ENCODE results near the gene PLXND1.

The PLXND1 gene

DNA sequence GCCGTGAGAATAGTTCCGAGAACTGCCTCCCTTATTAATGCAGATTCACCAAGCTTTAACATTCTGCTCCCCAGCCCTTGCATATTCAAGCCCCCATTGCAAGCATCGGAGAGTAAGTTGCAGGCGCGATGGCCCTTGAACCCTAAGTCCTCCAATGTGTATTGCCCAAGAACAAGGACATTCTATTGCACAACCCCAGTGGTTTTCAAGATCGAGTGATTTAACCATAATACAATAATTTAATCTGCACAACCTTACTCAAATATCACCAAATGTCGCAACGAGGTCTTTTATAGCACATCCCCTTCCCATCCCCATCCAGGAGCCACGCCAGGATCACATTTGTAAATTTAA, 21.7 kb upstream of the PLXND1 start:
- no peak for DNase-seq (ENCODE audit: low spot score)

DNA sequence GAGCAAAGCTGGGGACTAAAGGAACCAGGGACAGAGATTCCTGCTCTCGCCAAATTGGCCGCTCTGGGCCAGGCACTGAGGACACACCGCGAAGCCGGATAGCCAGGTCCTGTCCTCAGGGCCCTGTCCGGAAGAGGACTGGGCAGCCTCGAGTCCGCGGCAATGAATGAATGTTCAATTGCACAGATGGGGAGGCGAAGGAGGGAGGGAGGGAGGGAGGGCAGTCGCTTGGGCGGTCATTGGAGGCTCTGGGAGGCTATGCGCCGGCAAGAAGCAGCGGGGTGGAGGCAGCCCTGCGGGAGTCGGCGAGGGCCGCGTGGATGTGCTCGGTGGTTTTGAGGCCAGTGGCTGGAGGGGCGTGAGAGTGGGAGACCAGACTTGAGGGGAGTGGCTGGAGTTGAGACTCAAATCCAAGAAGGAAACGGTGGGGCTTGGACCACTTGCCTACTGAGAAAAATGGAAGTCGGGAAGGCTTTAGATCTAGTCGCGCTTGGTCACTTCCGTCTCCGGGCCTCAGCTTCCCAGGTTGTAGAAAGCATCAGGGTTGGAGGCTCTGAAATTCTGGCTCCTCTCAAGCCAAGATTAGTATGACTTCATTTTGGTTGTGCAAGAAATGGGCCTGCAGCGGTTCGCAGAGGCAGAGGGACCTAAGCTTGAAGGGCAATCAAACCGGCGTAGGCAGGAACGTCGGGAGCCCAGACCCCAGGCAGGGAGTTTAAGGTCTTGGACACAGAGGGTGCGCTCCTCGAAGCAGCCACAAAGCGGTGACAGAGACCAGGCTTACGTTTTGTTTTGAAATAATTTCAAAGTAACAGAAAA, 21.1 kb upstream of the PLXND1 start:
- DNase-seq (ENCODE audit: low spot score) = peak; percentile 87

DNA sequence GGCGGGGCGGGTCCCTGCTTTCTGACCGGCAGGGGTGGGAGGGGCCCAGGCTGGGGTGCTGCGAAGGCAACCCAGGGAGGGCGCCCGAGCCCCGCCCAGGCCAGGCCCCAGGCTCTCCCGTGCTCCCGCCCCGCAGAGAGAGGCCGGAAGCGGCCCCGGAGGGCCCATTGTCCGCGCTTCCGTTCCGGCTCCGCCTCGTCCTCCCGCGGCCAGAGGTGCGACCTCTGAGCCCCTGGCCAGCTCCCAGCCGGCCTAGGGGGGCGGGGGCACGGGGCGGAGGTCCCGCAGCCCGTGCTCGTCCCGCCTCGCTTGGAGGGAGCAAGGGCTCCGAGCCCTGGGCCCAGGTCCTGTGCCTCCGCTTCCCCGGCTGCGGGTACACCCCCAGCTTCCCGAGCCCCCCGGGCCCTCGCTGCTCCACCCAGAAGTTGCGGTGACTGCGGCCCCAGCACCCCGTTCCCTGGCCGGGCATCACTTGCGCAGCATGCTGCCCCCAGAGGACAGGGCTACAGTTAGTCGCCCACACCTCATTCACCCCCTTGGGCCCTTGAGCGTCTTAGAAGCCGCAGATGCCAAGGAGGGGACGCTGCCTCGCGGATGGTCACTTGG, 20.4 kb upstream of the PLXND1 start:
- DNase-seq (ENCODE audit: low spot score) = peak; percentile 94

DNA sequence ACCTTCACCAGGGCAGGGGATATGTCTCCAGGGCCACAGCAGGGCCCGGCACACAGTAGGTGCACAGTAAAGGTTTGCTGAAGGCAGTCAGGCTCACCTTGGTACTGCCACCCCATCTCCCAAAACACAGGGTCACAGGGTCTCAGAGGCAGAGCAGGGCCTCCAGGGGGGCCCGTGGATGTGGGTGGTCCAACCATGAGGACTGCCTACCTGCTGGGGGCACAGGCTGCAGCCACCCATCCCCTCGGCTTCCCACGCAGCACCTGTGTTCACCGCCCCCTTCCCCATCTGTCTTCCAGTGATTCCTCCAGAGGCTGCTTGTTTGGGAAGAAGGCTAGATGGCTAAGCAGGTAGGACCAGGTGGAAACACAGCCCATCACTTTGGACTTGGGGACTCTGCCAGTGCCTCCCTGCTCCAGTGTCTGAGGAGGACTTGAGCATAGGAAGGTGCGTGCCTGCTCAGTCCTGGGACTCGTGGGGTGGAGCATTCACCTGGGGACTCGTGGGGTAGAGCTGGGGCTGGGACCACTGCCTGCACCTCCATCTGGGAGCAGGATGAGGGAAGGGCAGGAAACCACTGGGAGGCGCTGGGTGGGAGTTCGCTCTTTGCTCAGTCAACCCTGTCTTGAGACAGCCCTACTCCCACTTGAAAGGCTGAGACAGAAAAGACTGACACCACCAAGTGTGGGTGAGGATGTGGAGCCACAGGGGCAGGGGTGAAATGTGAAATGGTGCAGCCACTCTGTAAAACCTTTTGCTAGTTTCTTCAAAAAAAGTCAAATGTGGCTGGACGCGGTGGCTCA, 18.8 kb upstream of the PLXND1 start:
- DNase-seq (ENCODE audit: low spot score) = no peak

DNA sequence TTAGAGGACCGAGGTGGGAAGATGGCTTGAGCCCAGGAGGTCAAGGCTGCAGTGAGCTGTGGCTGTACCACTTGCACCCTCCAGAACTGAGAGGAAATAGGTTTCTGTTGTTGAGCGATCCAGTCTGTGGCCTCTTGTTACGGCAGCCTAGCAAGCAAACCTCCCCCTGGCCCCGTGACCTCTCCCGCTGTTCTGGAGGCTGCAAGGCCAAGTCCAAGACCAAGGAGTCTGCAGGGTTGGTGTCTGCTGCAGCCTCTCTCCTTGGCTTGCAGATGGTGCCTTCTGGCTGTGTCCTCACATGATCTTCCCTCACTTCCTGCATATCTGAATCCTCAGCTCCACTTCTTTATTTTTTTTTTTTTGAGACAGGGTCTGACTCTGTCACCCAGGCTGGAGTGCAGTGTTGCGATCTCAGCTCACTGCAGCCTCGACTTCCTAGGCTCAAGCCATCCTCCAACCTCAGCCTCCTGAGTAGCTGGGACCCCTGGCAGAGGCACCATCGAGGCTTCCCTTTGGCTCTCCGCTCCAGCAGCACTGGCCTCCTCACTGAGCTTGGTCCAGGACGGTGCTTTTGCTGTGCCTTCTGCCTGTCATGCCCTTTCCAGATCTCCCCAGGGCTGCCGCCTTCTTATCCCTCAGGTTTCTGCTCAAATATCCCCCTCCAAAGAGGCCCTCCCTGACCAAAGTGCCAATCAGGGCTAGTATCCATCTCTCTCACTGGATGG, 18.0 kb upstream of the PLXND1 start:
- DNase-seq (ENCODE audit: low spot score) = no peak

DNA sequence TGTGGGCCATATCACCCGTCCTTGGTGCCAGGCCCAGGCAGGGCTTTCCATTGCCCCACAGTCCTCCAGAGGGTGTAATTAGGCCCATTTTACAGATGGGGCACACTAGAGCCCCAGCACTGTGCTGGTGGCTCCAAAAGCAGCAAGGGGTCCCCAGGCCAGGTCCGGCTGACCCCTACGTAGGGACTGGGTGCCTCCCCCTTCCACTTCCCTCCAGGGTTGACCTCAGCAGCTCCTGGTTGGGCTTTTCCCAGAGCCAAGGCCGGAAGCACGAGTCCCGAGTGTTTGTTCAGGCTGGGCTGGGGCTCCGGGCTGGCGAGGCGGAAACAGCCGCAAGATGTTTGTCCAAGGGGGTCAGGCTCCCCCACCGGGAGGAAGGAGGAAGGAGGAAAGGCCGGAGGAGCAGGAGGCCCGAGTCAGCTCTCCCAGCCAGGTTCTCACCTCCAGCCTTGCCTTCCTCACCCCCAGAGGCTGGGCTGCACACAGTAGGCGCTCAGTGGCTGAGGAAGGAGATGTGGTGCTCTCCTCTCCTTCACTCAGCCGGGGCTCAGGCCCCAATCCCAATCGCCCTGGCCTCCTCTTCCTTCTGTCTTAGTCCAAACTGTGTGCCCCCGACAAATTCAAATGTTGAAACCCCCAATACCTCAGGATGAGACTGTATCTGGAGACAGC, 17.1 kb upstream of the PLXND1 start:
- DNase-seq (ENCODE audit: low spot score) = peak; percentile 76

DNA sequence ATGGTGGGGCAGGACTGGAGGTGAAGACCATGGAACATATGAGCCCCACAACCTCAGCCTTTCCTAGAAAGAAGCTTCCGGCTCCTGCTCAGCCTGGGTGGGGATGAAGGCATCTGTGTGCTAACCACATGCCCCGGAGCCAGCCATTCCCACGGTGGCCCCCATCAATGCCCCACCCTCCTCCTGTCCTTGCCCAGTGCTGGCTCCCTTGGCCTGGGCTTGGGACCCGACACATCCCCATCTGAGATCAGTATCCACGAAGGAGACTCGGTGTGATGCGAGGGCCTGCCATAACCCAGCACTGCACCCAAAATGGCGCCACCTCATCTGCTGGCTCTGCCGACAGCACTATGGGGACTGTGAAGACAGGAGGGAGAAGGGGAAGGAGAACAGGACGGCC, 16.5 kb upstream of the PLXND1 start:
- DNase-seq (ENCODE audit: low spot score) = peak; percentile 4

DNA sequence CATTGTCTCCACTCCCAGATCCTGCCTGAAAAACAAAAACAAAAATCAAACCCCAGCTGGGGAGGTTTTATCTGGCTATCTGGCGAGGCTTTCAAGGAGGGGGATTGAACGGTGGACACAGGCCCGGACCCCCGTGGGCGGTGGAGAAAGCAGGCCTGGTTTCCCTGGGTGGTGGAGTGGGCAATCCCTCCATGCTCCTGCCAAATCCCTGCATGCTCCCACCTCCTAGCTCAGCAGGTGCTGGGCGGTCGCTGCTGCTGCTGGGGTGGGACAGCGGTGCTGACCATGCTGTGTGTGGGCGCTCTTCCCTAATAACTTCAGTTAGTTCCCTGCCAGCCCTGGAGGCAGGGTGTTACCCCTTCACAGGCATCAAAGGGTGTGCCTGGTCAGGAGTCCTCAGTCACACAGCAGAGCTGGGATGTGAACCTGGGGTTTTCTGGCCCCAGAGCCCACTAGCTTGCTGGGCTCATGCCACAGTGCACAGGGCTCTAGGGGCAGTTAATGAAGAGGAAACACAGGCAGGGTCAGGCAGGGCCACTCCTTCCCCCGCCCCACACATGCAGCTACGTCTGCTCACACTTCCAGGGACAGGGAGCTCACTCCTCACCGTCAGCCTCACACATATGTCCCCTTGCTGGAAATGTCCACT, 15.9 kb upstream of the PLXND1 start:
- DNase-seq (ENCODE audit: low spot score) = peak; percentile 5

DNA sequence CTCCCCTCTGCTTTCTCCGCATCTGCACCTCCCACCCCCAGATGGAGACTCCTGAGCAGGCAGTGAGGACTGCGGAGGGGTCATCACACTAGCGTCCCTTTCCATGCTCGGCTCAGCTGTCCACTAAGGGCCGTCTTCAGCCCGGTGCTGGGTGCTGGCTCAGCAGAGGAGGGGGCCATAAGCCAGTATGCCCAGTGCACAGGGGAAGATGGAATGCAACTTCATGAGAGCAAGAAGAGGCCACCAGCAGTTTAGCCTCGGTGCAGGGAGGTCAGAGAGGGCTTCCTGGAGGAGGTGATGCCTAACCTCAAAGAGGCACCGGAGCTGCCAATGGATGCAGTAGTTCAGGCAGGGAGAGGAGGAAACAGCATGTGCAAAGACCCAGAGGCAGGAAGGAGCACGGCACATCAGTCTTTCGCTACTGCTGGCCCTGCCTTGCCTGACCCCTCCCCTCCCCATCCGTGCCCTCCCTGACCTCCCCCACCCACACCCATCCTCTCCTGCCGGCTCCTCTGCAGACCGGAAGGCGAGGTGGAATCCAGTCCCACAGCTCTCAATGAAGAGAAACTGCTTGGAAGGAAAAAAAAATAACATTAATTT, 15.2 kb upstream of the PLXND1 start:
- DNase-seq (ENCODE audit: low spot score) = peak; percentile 20

DNA sequence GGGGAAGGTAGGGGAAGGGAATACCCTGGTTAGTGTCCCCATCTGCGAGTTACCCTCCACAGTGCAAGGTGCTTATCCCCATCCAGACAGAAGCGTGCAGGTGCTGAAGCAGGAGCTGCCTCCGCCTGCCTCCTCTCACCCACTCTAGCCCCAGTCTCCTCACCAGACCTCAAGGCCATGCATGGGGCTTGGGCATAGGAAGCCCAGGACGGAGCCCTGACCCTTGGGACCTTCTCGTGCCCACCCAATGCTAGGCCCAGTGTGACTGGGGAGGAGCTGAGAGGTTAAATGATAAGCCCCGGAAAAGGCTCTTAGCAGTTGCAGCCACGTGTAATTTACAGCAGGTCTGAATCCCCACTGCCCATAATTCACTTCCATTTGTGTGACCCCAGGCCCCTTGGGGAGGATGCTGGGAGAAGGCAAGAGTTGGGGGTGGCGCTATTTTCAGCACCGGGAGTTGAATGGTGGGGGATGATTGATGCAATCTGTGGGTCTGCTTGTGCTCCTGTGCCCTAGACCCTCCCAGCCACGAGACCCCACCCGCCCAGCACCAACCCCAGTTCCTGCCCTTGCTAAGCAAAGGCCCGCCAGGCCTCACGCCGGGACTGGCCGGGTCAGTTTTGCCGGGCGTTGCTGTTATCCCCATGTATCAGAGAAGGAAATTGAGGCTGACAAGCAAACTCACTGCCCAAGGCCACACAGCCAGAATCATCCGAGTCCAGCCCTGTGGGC, 14.5 kb upstream of the PLXND1 start:
- DNase-seq (ENCODE audit: low spot score) = no peak

DNA sequence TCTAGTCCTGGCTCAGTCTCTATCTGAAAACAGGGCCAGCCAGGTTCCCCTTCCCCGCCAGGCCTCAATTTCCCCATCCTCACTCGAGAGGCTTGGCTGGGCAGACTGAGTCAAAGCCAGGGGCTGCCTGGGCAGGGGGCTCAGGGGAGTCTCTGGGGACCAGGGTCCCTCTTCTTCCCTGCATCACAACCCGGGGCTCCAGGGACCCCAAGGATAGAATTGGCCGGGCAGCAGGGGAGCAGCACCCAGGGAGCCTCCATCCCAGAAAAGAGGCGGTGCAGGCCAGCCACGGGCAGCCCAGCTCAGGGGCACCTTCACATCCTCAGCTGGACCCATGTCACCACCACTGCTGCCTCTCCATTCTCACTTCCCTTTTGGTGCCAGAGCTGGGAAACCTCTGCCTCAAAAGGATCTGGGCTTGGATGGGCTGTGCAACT, 13.3 kb upstream of the PLXND1 start:
- DNase-seq (ENCODE audit: low spot score) = peak; percentile 3

DNA sequence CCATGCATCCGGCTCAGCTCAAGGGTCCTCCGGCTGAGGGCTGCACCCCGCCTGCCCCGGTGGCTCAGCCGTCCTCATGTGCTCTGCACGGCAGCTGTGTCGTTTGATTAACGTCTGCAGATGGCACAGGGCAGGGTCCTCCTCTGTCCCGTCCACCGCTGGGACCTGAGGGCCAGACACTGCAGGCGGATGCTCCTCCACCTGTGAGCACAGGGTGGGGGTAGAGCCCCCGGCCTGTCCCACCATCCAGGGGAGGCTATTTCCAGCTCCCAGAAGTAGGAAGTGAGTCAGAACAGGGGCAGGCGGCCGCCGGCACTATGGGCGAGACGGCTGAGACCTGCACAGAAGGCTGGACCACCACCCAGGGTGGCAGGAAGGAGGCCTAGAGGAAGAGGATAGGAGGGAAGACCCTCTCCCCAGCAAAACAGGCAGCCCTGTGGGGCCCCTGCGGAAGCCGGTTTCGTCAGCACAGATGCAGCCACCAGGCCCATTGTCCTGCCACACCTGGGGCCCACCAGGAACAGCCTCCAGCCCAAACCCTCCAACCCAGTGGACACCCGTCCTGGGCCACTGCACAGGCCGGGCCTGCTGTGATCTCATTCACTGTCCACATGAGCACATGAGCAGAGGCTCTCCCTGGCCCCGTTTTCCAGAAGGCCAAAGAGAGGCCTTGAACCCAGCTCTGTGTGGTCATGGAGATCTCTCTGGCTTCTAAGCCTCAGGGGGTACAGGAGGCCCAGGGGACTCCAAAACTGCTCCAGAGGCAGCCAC, 12.6 kb upstream of the PLXND1 start:
- DNase-seq (ENCODE audit: low spot score) = peak; percentile 20

DNA sequence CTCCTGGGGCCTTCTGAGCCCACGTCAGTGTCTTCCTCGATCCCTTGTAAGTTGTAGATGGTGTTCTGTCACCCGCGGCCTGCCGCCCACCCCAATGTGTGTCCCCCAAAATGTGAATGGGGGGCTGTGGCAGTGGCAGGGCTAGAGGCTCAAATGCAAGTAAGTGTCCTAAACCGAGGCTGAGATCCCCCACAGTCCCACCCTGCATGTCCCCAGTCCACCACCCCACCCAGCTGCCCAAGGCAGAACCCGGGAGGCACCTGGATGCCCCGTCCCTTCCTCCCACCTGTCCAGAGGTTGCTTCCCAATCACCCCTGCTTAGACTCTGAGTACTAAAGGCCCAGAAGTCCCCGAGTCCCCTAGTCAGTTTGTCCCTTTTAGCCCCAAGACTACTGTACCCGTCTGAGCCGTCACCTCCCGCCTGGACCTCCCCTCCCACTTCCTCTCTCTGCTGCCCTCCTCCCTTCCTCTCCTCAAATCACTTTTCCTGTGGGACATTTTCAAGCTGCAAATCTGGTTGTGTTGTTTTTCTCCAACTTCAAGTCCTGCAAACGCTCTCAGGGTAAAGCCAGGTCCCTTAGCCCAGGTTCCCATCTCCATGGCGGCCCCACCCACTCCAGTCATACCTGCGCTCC, 11.8 kb upstream of the PLXND1 start:
- no peak for DNase-seq (ENCODE audit: low spot score)

DNA sequence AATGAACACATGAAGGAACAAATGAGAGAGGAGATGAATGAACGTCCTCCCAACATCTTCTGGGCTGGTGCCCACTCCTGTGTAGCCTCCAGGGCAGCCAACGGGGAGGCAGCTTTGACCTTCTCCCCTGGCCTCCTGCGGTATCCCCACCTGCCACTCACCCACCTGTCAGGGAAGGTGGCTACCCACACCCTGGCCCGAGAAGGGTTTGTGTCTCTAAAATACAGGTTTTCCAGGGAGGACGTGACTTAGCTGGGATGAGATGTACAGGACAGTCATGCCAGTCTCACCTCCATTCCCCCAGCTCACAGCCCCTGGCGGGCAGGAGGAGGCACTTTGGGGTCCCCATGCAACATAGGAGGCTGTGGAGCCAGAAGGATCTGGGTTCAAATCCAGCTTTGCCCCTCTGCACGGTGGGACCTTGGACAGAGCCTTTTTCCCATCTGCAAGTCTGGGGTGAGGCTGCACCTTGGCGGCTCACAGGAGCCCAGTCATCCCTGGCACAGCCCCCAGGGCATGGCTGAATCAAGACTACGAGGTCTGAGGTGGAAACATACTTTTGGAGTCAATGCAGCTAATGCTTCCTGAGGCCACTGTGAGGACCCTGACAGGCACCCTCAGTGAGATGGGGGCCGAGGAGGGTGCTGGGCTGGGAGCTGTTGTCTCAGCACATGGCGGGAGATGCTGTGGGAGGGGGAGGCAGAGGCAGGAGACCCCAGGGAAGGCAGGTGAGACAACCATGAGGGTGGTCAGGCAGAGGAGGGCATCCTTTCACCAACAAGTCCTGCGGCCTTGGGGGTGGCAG, 11.1 kb upstream of the PLXND1 start:
- peak; percentile 3 for DNase-seq (ENCODE audit: low spot score)

DNA sequence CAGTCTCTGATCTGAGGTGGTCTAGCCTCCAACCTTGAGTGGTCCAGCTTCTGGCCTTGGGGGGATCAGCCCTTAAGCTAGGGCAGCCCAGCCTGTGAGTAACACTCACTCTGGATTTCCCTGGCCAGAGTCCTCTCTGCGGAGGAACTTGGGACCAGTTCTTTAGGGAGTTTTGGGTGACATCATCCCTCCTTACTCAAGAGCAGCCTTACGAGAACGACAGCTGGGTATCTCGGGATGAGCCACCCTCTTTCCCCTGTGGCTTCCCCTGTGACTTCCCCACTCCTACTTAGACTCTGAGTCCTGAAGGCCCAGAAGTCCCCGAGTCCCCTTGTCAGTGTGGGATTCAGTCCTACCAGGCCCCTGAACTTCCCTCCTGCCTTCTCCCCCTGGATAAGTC, 10.2 kb upstream of the PLXND1 start:
- DNase-seq (ENCODE audit: low spot score) = peak; percentile 78

DNA sequence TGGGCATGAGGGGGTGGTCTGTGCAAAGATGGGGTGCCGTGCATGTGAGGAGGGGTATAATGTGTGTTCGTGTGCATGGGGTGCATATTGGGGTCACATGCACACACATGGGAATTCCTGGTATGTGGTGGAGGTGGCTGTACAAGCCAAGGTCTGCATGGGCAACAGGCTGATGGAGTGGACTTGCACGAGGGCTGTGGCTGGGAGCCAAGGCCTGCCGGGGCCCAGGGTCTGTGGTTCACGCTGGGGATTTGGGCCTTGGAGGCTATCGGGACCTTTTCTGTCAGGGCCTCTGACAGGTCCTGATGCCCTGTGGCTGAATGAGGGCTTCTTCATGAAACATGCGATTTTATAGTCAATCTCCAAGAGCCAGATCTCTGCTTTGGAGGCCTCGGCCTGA, 9.8 kb upstream of the PLXND1 start:
- peak; percentile 9 for DNase-seq (ENCODE audit: low spot score)

DNA sequence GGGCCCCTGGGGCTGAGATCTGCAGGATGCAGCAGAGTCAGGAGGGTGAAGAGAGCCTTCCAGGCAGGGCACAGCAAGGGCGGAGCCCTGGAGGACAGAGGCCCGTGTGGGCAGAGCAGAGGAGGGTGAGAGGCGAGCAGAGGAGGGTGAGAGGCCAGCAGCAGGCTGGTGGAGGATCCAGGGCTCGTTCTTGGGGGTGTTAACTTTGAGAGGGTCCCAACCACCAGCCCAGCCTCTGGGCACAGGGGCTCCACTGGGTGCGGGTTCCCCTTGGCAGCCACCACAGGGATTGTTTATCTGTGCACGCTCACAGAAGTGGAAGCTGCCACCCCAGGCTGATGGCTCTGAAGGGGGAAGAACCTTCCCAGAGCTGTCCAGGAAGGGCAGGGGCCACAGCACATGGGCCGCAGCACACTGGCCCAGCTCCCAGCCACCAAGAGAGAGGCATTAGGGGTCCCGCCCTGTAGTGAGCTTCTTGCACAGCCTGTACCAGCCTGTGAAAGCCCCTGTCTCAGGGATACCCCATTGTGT, 9.3 kb upstream of the PLXND1 start:
- peak; percentile 3 for DNase-seq (ENCODE audit: low spot score)

DNA sequence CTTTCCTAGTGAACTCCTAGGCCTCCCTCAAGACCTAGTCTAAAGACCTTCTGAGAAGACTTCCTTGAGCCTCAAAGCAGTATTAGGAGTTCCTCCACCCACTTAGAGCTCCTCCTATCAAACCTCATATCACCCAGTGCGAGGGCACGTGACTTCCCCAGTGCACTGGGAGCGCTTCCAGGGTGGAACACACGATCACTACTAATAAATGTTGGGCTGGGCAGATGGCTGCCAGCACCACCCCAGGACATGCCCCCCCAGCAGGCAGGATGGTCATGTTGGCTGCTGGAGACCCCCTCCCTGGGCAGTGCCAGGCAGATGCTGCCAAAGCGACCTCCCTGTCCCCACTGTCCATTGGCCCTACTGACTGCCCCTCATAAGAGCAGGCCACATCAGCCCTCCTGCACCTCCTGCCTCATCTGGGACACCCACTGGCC, 8.5 kb upstream of the PLXND1 start:
- DNase-seq (ENCODE audit: low spot score) = no peak
